ENCODE data around the gene NHLH1.

DNA sequence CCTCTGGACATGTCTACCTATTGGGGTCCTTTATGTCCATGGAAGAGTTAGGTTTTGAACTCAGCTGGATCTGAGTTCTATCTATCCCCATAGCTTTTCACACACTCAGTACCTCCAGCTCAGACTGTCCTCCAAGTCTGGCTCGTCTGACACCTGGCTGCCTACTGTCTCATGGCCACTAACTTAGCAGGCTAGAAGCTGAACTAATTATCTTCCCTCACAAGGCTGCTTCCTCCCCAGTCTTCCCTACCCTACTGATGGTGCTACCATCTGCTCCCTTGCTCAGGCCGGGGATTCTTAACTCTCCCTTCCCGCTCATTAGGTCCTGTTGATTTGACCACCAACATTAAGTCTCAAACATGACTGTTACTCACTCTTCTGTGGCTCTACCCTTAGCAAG is 46.8 kb downstream of the NHLH1 start:
- TF ChIP-seq MAZ (IDR thresholded peaks at IDR 0.05; ENCODE audit: borderline replicate concordance, low read depth, low read length) = no peak
- TF ChIP-seq MAZ (CRISPR knock-in tag; IDR thresholded peaks at IDR 0.05; ENCODE audit: low read depth) = no peak
- TF ChIP-seq, protein P1, sequence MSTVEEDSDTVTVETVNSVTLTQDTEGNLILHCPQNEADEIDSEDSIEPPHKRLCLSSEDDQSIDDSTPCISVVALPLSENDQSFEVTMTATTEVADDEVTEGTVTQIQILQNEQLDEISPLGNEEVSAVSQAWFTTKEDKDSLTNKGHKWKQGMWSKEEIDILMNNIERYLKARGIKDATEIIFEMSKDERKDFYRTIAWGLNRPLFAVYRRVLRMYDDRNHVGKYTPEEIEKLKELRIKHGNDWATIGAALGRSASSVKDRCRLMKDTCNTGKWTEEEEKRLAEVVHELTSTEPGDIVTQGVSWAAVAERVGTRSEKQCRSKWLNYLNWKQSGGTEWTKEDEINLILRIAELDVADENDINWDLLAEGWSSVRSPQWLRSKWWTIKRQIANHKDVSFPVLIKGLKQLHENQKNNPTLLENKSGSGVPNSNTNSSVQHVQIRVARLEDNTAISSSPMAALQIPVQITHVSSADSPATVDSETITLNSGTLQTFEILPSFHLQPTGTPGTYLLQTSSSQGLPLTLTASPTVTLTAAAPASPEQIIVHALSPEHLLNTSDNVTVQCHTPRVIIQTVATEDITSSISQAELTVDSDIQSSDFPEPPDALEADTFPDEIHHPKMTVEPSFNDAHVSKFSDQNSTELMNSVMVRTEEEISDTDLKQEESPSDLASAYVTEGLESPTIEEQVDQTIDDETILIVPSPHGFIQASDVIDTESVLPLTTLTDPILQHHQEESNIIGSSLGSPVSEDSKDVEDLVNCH (CRISPR knock-in tag; IDR thresholded peaks at IDR 0.05) = no peak
- no peak for TF ChIP-seq FOXM1 (CRISPR knock-in tag; IDR thresholded peaks at IDR 0.05)
- no peak for TF ChIP-seq MYC (CRISPR knock-in tag; IDR thresholded peaks at IDR 0.05; ENCODE audit: borderline replicate concordance)
- TF ChIP-seq, protein P2, sequence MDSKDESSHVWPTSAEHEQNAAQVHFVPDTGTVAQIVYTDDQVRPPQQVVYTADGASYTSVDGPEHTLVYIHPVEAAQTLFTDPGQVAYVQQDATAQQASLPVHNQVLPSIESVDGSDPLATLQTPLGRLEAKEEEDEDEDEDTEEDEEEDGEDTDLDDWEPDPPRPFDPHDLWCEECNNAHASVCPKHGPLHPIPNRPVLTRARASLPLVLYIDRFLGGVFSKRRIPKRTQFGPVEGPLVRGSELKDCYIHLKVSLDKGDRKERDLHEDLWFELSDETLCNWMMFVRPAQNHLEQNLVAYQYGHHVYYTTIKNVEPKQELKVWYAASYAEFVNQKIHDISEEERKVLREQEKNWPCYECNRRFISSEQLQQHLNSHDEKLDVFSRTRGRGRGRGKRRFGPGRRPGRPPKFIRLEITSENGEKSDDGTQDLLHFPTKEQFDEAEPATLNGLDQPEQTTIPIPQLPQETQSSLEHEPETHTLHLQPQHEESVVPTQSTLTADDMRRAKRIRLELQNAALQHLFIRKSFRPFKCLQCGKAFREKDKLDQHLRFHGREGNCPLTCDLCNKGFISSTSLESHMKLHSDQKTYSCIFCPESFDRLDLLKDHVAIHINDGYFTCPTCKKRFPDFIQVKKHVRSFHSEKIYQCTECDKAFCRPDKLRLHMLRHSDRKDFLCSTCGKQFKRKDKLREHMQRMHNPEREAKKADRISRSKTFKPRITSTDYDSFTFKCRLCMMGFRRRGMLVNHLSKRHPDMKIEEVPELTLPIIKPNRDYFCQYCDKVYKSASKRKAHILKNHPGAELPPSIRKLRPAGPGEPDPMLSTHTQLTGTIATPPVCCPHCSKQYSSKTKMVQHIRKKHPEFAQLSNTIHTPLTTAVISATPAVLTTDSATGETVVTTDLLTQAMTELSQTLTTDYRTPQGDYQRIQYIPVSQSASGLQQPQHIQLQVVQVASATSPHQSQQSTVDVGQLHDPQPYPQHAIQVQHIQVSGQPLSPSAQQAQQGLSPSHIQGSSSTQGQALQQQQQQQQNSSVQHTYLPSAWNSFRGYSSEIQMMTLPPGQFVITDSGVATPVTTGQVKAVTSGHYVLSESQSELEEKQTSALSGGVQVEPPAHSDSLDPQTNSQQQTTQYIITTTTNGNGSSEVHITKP (CRISPR knock-in tag; IDR thresholded peaks at IDR 0.05; ENCODE audit: low read depth) = no peak
- TF ChIP-seq, protein P3, sequence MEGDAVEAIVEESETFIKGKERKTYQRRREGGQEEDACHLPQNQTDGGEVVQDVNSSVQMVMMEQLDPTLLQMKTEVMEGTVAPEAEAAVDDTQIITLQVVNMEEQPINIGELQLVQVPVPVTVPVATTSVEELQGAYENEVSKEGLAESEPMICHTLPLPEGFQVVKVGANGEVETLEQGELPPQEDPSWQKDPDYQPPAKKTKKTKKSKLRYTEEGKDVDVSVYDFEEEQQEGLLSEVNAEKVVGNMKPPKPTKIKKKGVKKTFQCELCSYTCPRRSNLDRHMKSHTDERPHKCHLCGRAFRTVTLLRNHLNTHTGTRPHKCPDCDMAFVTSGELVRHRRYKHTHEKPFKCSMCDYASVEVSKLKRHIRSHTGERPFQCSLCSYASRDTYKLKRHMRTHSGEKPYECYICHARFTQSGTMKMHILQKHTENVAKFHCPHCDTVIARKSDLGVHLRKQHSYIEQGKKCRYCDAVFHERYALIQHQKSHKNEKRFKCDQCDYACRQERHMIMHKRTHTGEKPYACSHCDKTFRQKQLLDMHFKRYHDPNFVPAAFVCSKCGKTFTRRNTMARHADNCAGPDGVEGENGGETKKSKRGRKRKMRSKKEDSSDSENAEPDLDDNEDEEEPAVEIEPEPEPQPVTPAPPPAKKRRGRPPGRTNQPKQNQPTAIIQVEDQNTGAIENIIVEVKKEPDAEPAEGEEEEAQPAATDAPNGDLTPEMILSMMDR (CRISPR knock-in tag; IDR thresholded peaks at IDR 0.05) = no peak
- TF ChIP-seq NFE2 (CRISPR knock-in tag; IDR thresholded peaks at IDR 0.05) = no peak
- no peak for TF ChIP-seq ZNF678 (CRISPR knock-in tag; IDR thresholded peaks at IDR 0.05)
- TF ChIP-seq TP53 (CRISPR knock-in tag; conservative IDR thresholded peaks at IDR 0.05) = no peak
- TF ChIP-seq JUND (CRISPR knock-in tag; IDR thresholded peaks at IDR 0.05) = no peak
- TF ChIP-seq POLR2A (IDR thresholded peaks at IDR 0.05; ENCODE audit: insufficient read depth in 1 of 2, low read depth in 2 of 2, low read length in 2 of 2) = no peak
- TF ChIP-seq, protein P4, sequence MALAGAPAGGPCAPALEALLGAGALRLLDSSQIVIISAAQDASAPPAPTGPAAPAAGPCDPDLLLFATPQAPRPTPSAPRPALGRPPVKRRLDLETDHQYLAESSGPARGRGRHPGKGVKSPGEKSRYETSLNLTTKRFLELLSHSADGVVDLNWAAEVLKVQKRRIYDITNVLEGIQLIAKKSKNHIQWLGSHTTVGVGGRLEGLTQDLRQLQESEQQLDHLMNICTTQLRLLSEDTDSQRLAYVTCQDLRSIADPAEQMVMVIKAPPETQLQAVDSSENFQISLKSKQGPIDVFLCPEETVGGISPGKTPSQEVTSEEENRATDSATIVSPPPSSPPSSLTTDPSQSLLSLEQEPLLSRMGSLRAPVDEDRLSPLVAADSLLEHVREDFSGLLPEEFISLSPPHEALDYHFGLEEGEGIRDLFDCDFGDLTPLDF (CRISPR knock-in tag; IDR thresholded peaks at IDR 0.05) = no peak
- TF ChIP-seq GABPA (IDR thresholded peaks at IDR 0.05; ENCODE audit: low read depth, low read length) = no peak
- no peak for TF ChIP-seq GABPA (CRISPR knock-in tag; IDR thresholded peaks at IDR 0.05; ENCODE audit: low read depth)
